ENCODE measurements around the gene SLC29A2. TPM values are rescaled to one million over a fixed set of nuclear protein-coding genes. Genes with fewer than 3 reads are reported as not detected.

SLC29A2 gene
- total RNA-seq = 10 to 100 TPM in 2 of 4 donors, 1 to 10 TPM in 2; 3.7 to 30.7 (median 15.5) TPM

- no peak for TF ChIP-seq CTCF (IDR thresholded peaks at IDR 0.05; ENCODE audit: low read depth)
Measured at GRCh38 chr11:66371627-66372415, at the start of gene SLC29A2. Gene SLC29A2 (minus strand): TSS chr11:66371760. CDS start chr11:66371591, 169 bp downstream.

GRCh38 chr11:66420671-66421476 is 49.3 kb upstream of the SLC29A2 start, which contains the start of gene NPAS4:
Gene NPAS4 (plus strand): TSS chr11:66421035. CDS start chr11:66421180, 145 bp downstream.
- no peak for TF ChIP-seq CTCF (IDR thresholded peaks at IDR 0.05; ENCODE audit: low read depth)

- no peak for TF ChIP-seq CTCF (IDR thresholded peaks at IDR 0.05; ENCODE audit: low read depth)
Measured at GRCh38 chr11:66419825-66420224, 48.3 kb upstream of the SLC29A2 start.

GRCh38 chr11:66418986-66419308 is 47.4 kb upstream of the SLC29A2 start:
- TF ChIP-seq CTCF (IDR thresholded peaks at IDR 0.05; ENCODE audit: low read depth) = no peak

- TF ChIP-seq CTCF (IDR thresholded peaks at IDR 0.05; ENCODE audit: low read depth) = no peak
Measured at GRCh38 chr11:66418168-66418985, 46.8 kb upstream of the SLC29A2 start.

- TF ChIP-seq CTCF (IDR thresholded peaks at IDR 0.05; ENCODE audit: low read depth) = no peak
Measured at GRCh38 chr11:66417000-66417399, 45.4 kb upstream of the SLC29A2 start.
